Esophagus muscularis mucosa (tissue), 4 donors: ENCODE data around the gene MCF2L2. TPM values are rescaled to one million over a fixed set of nuclear protein-coding genes. Genes with fewer than 3 reads are reported as not detected.

Source experiments
- DNase-seq: peaks from one replicate; pipeline ENCODE4 v3.0.0-alpha.2; 2017; ENCODE audit errors: extremely low spot score
- H3K27ac ChIP-seq, 4 donors: fragments of 200-600 bp; sonication (generic); replicated peaks in 1 of 4; 1 replicate in 3 of 4; 2 replicates in 1 of 4; pipeline ENCODE4 v1.5.1; 2016 to 2019; ENCODE audit warnings: mild to moderate bottlenecking in 1 of 4
- H3K27me3 ChIP-seq, 4 donors: fragments of 200-600 bp; sonication (generic); one replicate each; pipeline versions ENCODE4 v1.5.1 to v1.6.0; 2016 to 2019
- H3K36me3 ChIP-seq, 4 donors: fragments of 200-600 bp; sonication (generic); one replicate each; pipeline ENCODE4 v1.5.1; 2016 to 2019
- H3K4me1 ChIP-seq, 4 donors: fragments of 200-600 bp; sonication (generic); one replicate each; pipeline ENCODE4 v1.5.1; 2016 to 2019
- H3K4me3 ChIP-seq, 4 donors: fragments of 200-600 bp; sonication (generic); 1 replicate in 2 of 4; 2 replicates in 2 of 4; pipeline ENCODE4 v1.5.1; 2016 to 2019; ENCODE audit warnings: mild to moderate bottlenecking in 4 of 4, moderate library complexity in 1 of 4
- H3K9me3 ChIP-seq, 4 donors: fragments of 200-600 bp; sonication (generic); 1 replicate in 3 of 4; 2 replicates in 1 of 4; pipeline ENCODE4 v1.5.1; 2016 to 2019
- CTCF ChIP-seq, 3 experiments: fragments of 200-600 bp in 2 of 3; fragments of 450-650 bp in 1 of 3; sonication (generic) in 2 of 3; IDR thresholded peaks; one replicate each; pipeline ENCODE4 v1.5.1; 2017 to 2019; ENCODE audit warnings: antibody characterized with exemption in 3 of 3, mild to moderate bottlenecking in 2 of 3, moderate library complexity in 1 of 3
- EP300 ChIP-seq: sonication (generic); formaldehyde crosslinking; IDR thresholded peaks from one replicate; pipeline ENCODE4 v1.6.1; 2017; ENCODE audit warnings: antibody characterized with exemption
- POLR2A ChIP-seq: fragments of 450-650 bp; IDR thresholded peaks from one replicate; pipeline ENCODE4 v1.6.1; 2017; ENCODE audit warnings: antibody characterized with exemption, moderate library complexity, mild to moderate bottlenecking, low read depth
- POLR2AphosphoS5 ChIP-seq, 2 donors: sonication (generic); formaldehyde crosslinking; IDR thresholded peaks; one replicate each; pipeline ENCODE4 v1.6.1; 2017; ENCODE audit warnings: antibody characterized with exemption in 2 of 2
- WGBS: methylation state at CpG from one replicate; pipeline ENCODE4 v1.1.5; 2018; 5-methylcytosine and 5-hydroxymethylcytosine counted together
- intact Hi-C: fragments of 100-400 bp; cut with DNase I; formaldehyde crosslinking; loops from one replicate; pipeline ENCODE4 v1.15.1; 2023
- total RNA-seq, 4 donors: library from RNA; depleted of rRNA; stranded (reverse); fragments of >200 nt; gene quantifications; one replicate each; pipeline versions ENCODE4 v1.1.0 to v1.2.1, GENCODE V29; 2016

Gene MCF2L2
- total RNA-seq, 4 donors from 2014 or later = 0.99 to 3.3 (median 1.3) TPM

- no peak for DNase-seq
- H3K27me3 ChIP-seq = no peaks in the 10 kb centered on the region
- intact Hi-C loops = no loop called here
- H3K4me1 ChIP-seq = no peaks in the 10 kb centered on the region
- no peak overlapping the region for H3K27ac ChIP-seq
- H3K36me3 ChIP-seq = no peaks in the 10 kb centered on the region
- WGBS = 100% methylated on average over 1 of the region's 1 CpG
- no peak for TF ChIP-seq CTCF (IDR thresholded peaks at IDR 0.05)
- TF ChIP-seq EP300 = no peak
- TF ChIP-seq POLR2A = no peak
- TF ChIP-seq POLR2AphosphoS5 (IDR thresholded peaks at IDR 0.05) = no peak
- H3K4me3 ChIP-seq = no peak overlapping the region
- H3K9me3 ChIP-seq = peaks cover 0 to 10% (median 3%) of the 10 kb centered on the region in 4 donors
Observed at GRCh38 chr3:183438735-183439134, 10.3 kb upstream of the MCF2L2 start.

- Histone ChIP-seq H3K9me3 (peaks cover 0 to 2% (median 0%) of the 10 kb centered on the region in 4 donors), H3K4me1 (no peaks in the 10 kb centered on the region), H3K27me3 (no peaks in the 10 kb centered on the region), H3K36me3 (no peaks in the 10 kb centered on the region), H3K27ac (no peak overlapping the region), H3K4me3 (no peak overlapping the region)
- TF ChIP-seq POLR2A (no peak), POLR2AphosphoS5 (IDR thresholded peaks at IDR 0.05) (no peak), EP300 (no peak), CTCF (IDR thresholded peaks at IDR 0.05) (no peak)
- no peak for DNase-seq
- intact Hi-C loops = no loop called here
- 78% methylated on average over 6 of the region's 6 CpGs for whole genome bisulfite sequencing
Observed at GRCh38 chr3:183437666-183438564, 9.5 kb upstream of the MCF2L2 start.

- Histone ChIP-seq H3K27ac (no peak overlapping the region), H3K9me3 (no peaks in the 10 kb centered on the region), H3K4me1 (no peaks in the 10 kb centered on the region), H3K27me3 (no peaks in the 10 kb centered on the region), H3K4me3 (no peak overlapping the region), H3K36me3 (no peaks in the 10 kb centered on the region)
- TF ChIP-seq POLR2AphosphoS5 (IDR thresholded peaks at IDR 0.05) (no peak), POLR2A (no peak), CTCF (IDR thresholded peaks at IDR 0.05) (no peak), EP300 (no peak)
- DNase-seq = no peak
- WGBS = 25% methylated on average over 1 of the region's 1 CpG
- intact Hi-C loops = no loop called here
Observed at GRCh38 chr3:183437061-183437460, 8.6 kb upstream of the MCF2L2 start.

GRCh38 chr3:183435661-183436060 is 7.2 kb upstream of the MCF2L2 start:
- WGBS = 73% methylated on average over 1 of the region's 1 CpG
- TF ChIP-seq POLR2AphosphoS5 (IDR thresholded peaks at IDR 0.05) (no peak), EP300 (no peak), CTCF (IDR thresholded peaks at IDR 0.05) (no peak), POLR2A (no peak)
- DNase-seq = no peak
- Histone ChIP-seq H3K4me3 (no peak overlapping the region), H3K27ac (no peak overlapping the region), H3K27me3 (no peaks in the 10 kb centered on the region), H3K9me3 (no peaks in the 10 kb centered on the region), H3K4me1 (no peaks in the 10 kb centered on the region), H3K36me3 (no peaks in the 10 kb centered on the region)
- intact Hi-C loops = no loop called here

- H3K4me1 ChIP-seq = no peaks in the 10 kb centered on the region
- WGBS = 89% methylated on average over 2 of the region's 2 CpGs
- no peak for DNase-seq
Observed at GRCh38 chr3:183434992-183435391, 6.6 kb upstream of the MCF2L2 start.

More at GRCh38 chr3:183434992-183435391, 6.6 kb upstream of the MCF2L2 start:
- intact Hi-C loops = no loop called here
- H3K9me3 ChIP-seq = no peaks in the 10 kb centered on the region
- H3K4me3 ChIP-seq = no peak overlapping the region
- no peak for TF ChIP-seq POLR2A
- no peak for TF ChIP-seq EP300
- no peak for TF ChIP-seq POLR2AphosphoS5 (IDR thresholded peaks at IDR 0.05)
- TF ChIP-seq CTCF (IDR thresholded peaks at IDR 0.05) = no peak
- H3K27me3 ChIP-seq = no peaks in the 10 kb centered on the region
- H3K36me3 ChIP-seq = no peaks in the 10 kb centered on the region
- no peak overlapping the region for H3K27ac ChIP-seq
